PFSK-1 (cell line): ENCODE results near the gene NEMP1.

Source experiments
- POLR2AphosphoS5 ChIP-seq: IDR thresholded peaks from 2 replicates; pipeline ENCODE4 v1.6.1; 2012; ENCODE audit warnings: low read depth, mild to moderate bottlenecking, control low read depth, low read length, moderate library complexity
- SIN3A ChIP-seq: IDR thresholded peaks from 2 replicates; pipeline ENCODE4 v1.6.1; 2012; ENCODE audit warnings: mild to moderate bottlenecking, low read length, moderate library complexity, borderline replicate concordance; ENCODE audit not compliant: insufficient read depth
- TF ChIP-seq, protein P1 (sequence below), 2 experiments: IDR thresholded peaks; 2 replicates each; pipeline versions ENCODE4 v1.6.1 to v1.8.0; 2011 to 2012; ENCODE audit warnings: low read depth in 2 of 2, low read length in 2 of 2, control low read depth in 1 of 2, inconsistent platforms in 1 of 2, mild to moderate bottlenecking in 1 of 2, moderate library complexity in 1 of 2; ENCODE audit not compliant: insufficient read depth in 1 of 2

DNA sequence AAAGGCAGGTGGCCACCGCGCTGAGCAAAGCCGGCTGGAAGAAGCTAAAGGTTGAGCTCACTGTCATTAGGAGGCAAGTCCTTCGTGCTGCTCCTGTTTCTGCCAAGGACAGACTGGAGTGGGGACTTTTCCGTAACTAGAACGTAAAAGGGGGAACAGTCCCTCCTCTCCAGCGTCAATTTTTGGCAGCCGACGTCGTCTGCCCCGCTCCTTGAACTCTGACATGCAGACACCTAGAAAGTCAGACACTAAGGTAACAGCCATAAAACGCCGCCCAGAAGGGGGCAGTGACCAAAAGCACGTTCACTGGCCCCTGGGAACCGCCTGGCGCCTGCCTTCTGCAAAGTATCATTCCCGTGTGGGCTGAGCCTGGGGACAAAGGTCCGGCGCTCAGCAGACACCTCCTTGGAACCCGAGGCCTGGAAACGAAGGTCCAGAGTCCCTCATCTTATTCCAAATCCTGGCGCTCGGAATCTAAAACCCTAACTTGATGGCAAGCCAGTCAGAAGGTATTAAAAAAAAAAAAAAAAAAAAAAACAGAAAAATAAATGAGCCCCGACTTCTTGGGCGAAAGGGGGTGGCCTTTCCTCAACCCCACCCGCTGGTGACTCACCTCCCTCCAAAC, 48.6 kb upstream of the NEMP1 start:
- TF ChIP-seq SIN3A (no peak), POLR2AphosphoS5 (no peak)
- TF ChIP-seq, protein P1, sequence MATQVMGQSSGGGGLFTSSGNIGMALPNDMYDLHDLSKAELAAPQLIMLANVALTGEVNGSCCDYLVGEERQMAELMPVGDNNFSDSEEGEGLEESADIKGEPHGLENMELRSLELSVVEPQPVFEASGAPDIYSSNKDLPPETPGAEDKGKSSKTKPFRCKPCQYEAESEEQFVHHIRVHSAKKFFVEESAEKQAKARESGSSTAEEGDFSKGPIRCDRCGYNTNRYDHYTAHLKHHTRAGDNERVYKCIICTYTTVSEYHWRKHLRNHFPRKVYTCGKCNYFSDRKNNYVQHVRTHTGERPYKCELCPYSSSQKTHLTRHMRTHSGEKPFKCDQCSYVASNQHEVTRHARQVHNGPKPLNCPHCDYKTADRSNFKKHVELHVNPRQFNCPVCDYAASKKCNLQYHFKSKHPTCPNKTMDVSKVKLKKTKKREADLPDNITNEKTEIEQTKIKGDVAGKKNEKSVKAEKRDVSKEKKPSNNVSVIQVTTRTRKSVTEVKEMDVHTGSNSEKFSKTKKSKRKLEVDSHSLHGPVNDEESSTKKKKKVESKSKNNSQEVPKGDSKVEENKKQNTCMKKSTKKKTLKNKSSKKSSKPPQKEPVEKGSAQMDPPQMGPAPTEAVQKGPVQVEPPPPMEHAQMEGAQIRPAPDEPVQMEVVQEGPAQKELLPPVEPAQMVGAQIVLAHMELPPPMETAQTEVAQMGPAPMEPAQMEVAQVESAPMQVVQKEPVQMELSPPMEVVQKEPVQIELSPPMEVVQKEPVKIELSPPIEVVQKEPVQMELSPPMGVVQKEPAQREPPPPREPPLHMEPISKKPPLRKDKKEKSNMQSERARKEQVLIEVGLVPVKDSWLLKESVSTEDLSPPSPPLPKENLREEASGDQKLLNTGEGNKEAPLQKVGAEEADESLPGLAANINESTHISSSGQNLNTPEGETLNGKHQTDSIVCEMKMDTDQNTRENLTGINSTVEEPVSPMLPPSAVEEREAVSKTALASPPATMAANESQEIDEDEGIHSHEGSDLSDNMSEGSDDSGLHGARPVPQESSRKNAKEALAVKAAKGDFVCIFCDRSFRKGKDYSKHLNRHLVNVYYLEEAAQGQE (IDR thresholded peaks at IDR 0.05; ENCODE audit: insufficient read depth in 1 of 2, low read depth in 2 of 2, low read length in 2 of 2), result no peak
